Measurements from ENCODE around the gene AUTS2. TPM values are rescaled to one million over a fixed set of nuclear protein-coding genes. Genes with fewer than 3 reads are reported as not detected.

Gene AUTS2
- polyA plus RNA-seq, 1 donor from 2014 or later = 97.3 TPM

DNA sequence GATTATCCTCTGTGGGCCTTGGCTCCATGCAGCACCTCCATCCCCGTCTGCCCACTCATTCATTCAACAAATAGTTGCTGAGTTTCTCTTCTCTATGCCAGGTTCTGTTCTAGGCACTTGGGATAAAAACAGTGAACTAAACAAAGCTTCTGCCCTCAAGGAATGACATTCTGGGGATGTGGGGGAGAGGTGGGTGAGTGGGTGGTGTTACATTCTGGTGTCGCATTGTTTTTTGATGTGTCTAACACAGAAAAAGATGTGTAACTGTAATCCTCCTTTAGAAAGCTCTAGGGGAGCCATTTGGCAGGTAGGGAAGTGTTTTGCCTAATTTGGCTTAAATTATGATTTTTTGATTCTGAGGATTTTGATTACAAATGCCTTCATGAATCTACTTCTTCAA is 21.4 kb downstream of the AUTS2 start:
- Histone ChIP-seq H3K9ac (ENCODE audit: low read length) (no peak overlapping the region), H2AFZ (ENCODE audit: low read depth, low read length) (no peak overlapping the region), H4K20me1 (ENCODE audit: insufficient read depth) (peaks cover 7% of the 10 kb centered on the region), H3F3A (ENCODE audit: insufficient read depth, low read length, poor library complexity, severe bottlenecking) (no peaks in the 10 kb centered on the region), H3K4me3 (ENCODE audit: low read length) (no peak overlapping the region), H3K4me2 (ENCODE audit: low read length) (no peak overlapping the region), H3K9me3 (ENCODE audit: low read length) (no peaks in the 10 kb centered on the region), H3K36me3 (ENCODE audit: insufficient read depth, low read length) (no peaks in the 10 kb centered on the region), H3K27me3 (ENCODE audit: insufficient read depth, low read depth, low read length) (no peaks in the 10 kb centered on the region), H3K9me2 (ENCODE audit: insufficient read depth, low read length) (no peaks in the 10 kb centered on the region), H3K79me2 (replicated peaks; ENCODE audit: insufficient read depth, low read length) (peaks cover 91% of the 10 kb centered on the region), H3K27ac (ENCODE audit: low read length) (no peak overlapping the region)
- TF ChIP-seq TAF1 (IDR thresholded peaks at IDR 0.05; ENCODE audit: low read depth) = no peak
- no peak for TF ChIP-seq EP300 (conservative IDR thresholded peaks at IDR 0.05; ENCODE audit: poor library complexity, severe bottlenecking)
- TF ChIP-seq REST (IDR thresholded peaks at IDR 0.05; ENCODE audit: borderline replicate concordance) = no peak
- no peak for TF ChIP-seq POLR2AphosphoS5 (IDR thresholded peaks at IDR 0.05)
- no peak for TF ChIP-seq EZH2 (IDR thresholded peaks at IDR 0.05; ENCODE audit: borderline replicate concordance, insufficient read depth, low read length, poor library complexity, severe bottlenecking)
- TF ChIP-seq SMC3 (conservative IDR thresholded peaks at IDR 0.05; ENCODE audit: poor library complexity) = no peak
- no peak for TF ChIP-seq RAD21 (conservative IDR thresholded peaks at IDR 0.05)
- no peak for TF ChIP-seq MXI1 (conservative IDR thresholded peaks at IDR 0.05; ENCODE audit: poor library complexity, severe bottlenecking)
- no peak for TF ChIP-seq CTCF (IDR thresholded peaks at IDR 0.05; ENCODE audit: poor library complexity, severe bottlenecking)

DNA sequence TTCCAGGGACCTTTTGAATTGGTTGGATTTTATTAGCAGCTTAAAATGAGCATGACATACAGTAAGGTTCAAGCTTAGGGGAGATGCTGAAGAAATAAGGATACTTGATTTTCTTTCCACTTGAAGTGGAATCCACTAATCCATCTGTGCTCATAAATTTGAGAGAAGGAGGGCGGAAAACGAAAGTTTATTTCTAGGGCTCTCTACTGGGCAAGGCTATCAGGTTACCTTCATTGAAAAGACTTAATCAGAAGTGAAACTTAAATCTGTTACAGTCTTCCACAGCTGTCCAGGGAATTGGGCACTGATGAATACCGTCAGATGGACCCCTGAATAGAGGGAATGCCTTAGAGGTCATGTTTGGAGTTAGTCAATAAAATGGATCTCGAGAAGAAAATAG is 21.8 kb downstream of the AUTS2 start:
- TF ChIP-seq SMC3 (conservative IDR thresholded peaks at IDR 0.05; ENCODE audit: poor library complexity) = no peak
- no peak for TF ChIP-seq RAD21 (conservative IDR thresholded peaks at IDR 0.05)
- TF ChIP-seq TAF1 (IDR thresholded peaks at IDR 0.05; ENCODE audit: low read depth) = no peak
- TF ChIP-seq REST (IDR thresholded peaks at IDR 0.05; ENCODE audit: borderline replicate concordance) = no peak
- no peak for TF ChIP-seq EZH2 (IDR thresholded peaks at IDR 0.05; ENCODE audit: borderline replicate concordance, insufficient read depth, low read length, poor library complexity, severe bottlenecking)
- TF ChIP-seq POLR2AphosphoS5 (IDR thresholded peaks at IDR 0.05) = no peak
- TF ChIP-seq EP300 (conservative IDR thresholded peaks at IDR 0.05; ENCODE audit: poor library complexity, severe bottlenecking) = no peak
- TF ChIP-seq MXI1 (conservative IDR thresholded peaks at IDR 0.05; ENCODE audit: poor library complexity, severe bottlenecking) = no peak
- no peaks in the 10 kb centered on the region for H3F3A ChIP-seq (ENCODE audit: insufficient read depth, low read length, poor library complexity, severe bottlenecking)
- H3K9ac ChIP-seq (ENCODE audit: low read length) = no peak overlapping the region
- H3K79me2 ChIP-seq (replicated peaks; ENCODE audit: insufficient read depth, low read length) = peaks cover 89% of the 10 kb centered on the region
- no peaks in the 10 kb centered on the region for H3K9me3 ChIP-seq (ENCODE audit: low read length)
- no peaks in the 10 kb centered on the region for H3K9me2 ChIP-seq (ENCODE audit: insufficient read depth, low read length)
- no peaks in the 10 kb centered on the region for H3K36me3 ChIP-seq (ENCODE audit: insufficient read depth, low read length)
- H3K4me3 ChIP-seq (ENCODE audit: low read length) = no peak overlapping the region
- no peak overlapping the region for H2AFZ ChIP-seq (ENCODE audit: low read depth, low read length)
- H3K4me2 ChIP-seq (ENCODE audit: low read length) = no peak overlapping the region
- H3K27me3 ChIP-seq (ENCODE audit: insufficient read depth, low read depth, low read length) = no peaks in the 10 kb centered on the region
- H4K20me1 ChIP-seq (ENCODE audit: insufficient read depth) = peaks cover 7% of the 10 kb centered on the region
- H3K27ac ChIP-seq (ENCODE audit: low read length) = no peak overlapping the region
